Adrenal gland (tissue), 19 donors: ENCODE measurements around the gene CCDC33. TPM values are rescaled to one million over a fixed set of nuclear protein-coding genes. Genes with fewer than 3 reads are reported as not detected.

ENCODE experiments used
- DNase-seq, 7 donors: peaks; one replicate each; pipeline ENCODE4 v3.0.0-alpha.2; 2019 to 2020
- H3K27ac ChIP-seq, 5 donors: fragments of 200-600 bp; sonication (generic) in 4 of 5; 1 replicate in 3 of 5; 2 replicates in 2 of 5; pipeline versions ENCODE4 v1.5.1 to v1.8.0; 2016 to 2020; ENCODE audit warnings: mild to moderate bottlenecking in 1 of 5
- H3K27me3 ChIP-seq: fragments of 200-600 bp; 2 replicates; pipeline ENCODE4 v1.8.0; 2021
- H3K36me3 ChIP-seq, 2 donors: fragments of 200-600 bp; replicated peaks in 1 of 2; 1 replicate in 1 of 2; 2 replicates in 1 of 2; pipeline versions ENCODE4 v1.5.1 to v1.8.0; 2018 to 2022
- H3K4me1 ChIP-seq, 2 donors: fragments of 200-600 bp; replicated peaks in 1 of 2; 1 replicate in 1 of 2; 2 replicates in 1 of 2; pipeline versions ENCODE4 v1.5.1 to v1.8.0; 2018 to 2021
- H3K4me3 ChIP-seq, 4 donors: fragments of 200-600 bp; sonication (generic) in 3 of 4; one replicate each; pipeline ENCODE4 v1.5.1; 2016 to 2018
- H3K9me3 ChIP-seq, 3 donors: fragments of 200-600 bp; sonication (generic) in 1 of 3; replicated peaks in 1 of 3; 1 replicate in 2 of 3; 2 replicates in 1 of 3; pipeline versions ENCODE4 v1.5.1 to v1.8.0; 2016 to 2021
- CTCF ChIP-seq, 6 experiments: fragments of 450-650 bp in 4 of 6; fragments of 200-600 bp in 2 of 6; sonication (generic) in 1 of 6; IDR thresholded peaks; 1 replicate in 5 of 6; 2 replicates in 1 of 6; pipeline versions ENCODE4 v1.5.1 to v1.8.0; 2016 to 2021; ENCODE audit warnings: antibody characterized with exemption in 6 of 6, mild to moderate bottlenecking in 2 of 6, moderate library complexity in 1 of 6
- POLR2A ChIP-seq, 2 donors: fragments of 450-650 bp; IDR thresholded peaks; one replicate each; pipeline ENCODE4 v1.6.1; 2017; ENCODE audit warnings: antibody characterized with exemption in 2 of 2, mild to moderate bottlenecking in 2 of 2, moderate library complexity in 1 of 2
- WGBS, 4 donors: extraction: QIAGEN DNeasy Blood & Tissue Kit in 2 of 4; methylation state at CpG; one replicate each; pipeline versions ENCODE4 v1.1.5 to v1.1.7; 2013 to 2017; 5-methylcytosine and 5-hydroxymethylcytosine counted together
- intact Hi-C, 2 donors: fragments of 100-400 bp; cut with DNase I; formaldehyde crosslinking; loops; one replicate each; pipeline versions ENCODE4 v1.14.1 to v1.15.0; 2022 to 2023
- long read RNA-seq, 10 donors: library from polyadenylated mRNA in 3 of 10; unstranded in 2 of 10; stranded (forward) in 1 of 10; transcript quantifications; one replicate each; pipeline ENCODE4 v2.0.0 and lab custom pipeline, GENCODE V29; 2021 to 2026
- polyA plus RNA-seq, 3 donors: library from polyadenylated mRNA; stranded (reverse); fragments of 200-250 nt in 2 of 3; fragments of 350-450 nt in 1 of 3; fragmentation: Illumina TruSeq in 1 of 3; extraction: RNeasy Lipid Tissue Mini Kit (QIAGEN cat#74804) in 1 of 3; gene quantifications; one replicate each; pipeline ENCODE4 v1.2.3, GENCODE V29; 2013 to 2014
- total RNA-seq, 9 donors: library from RNA; depleted of rRNA in 4 of 9; stranded (reverse); fragments of >200 nt in 4 of 9; fragments of 120-200 nt in 1 of 9; fragmentation: NEBNext Ultra II Directional in 1 of 9; extraction: Animal tissue kit (Norgen Biotek cat#: 25700) in 1 of 9; gene quantifications; one replicate each; pipeline versions ENCODE4 v1.1.0 to v1.2.4, GENCODE V29; 2013 to 2023
- donor health status: healthy with polysubstance abuse.
- donor health status: Bipolar disorder and iron deficiency.
- donor health status: DM: yes; HTN: yes; CAD: no.
- donor health status: DM: no; HTN: no; CAD: no.
- donor health status: DM: no; HTN: no; CAD: no.
- donor health status: DM: yes; HTN: yes; CAD: no.

The CCDC33 gene
- total RNA-seq: 1 to 10 TPM in 1 of 9 donors, under 1 TPM in 5, not detected in 3; 0.11 to 1.1 (median 0.22) TPM
- under 1 TPM; 0.30 to 0.48 (median 0.42) TPM for polyA plus RNA-seq
- long read RNA-seq, donor 1, partial matches to known transcripts: 9,565 of 9,735 reads
- long read RNA-seq, donor 1, other reads (novel, unspliced or antisense): 170 of 9,735 reads
- long read RNA-seq, donor 2, partial matches to known transcripts: 5,539 of 7,390 reads
- long read RNA-seq, donor 2, other reads (novel, unspliced or antisense): 1,851 of 7,390 reads
- long read RNA-seq, donor 3, partial matches to known transcripts: 10 of 10 reads
- long read RNA-seq, donor 3, other reads (novel, unspliced or antisense): 0 of 10 reads
- long read RNA-seq, donor 4: 0 reads
- long read RNA-seq, donor 5, partial matches to known transcripts: 0 of 1 reads
- long read RNA-seq, donor 5, other reads (novel, unspliced or antisense): 1 of 1 reads
- long read RNA-seq, donor 6: 0 reads
- long read RNA-seq, donor 7, partial matches to known transcripts: 4,296 of 6,547 reads
- long read RNA-seq, donor 7, other reads (novel, unspliced or antisense): 2,251 of 6,547 reads
- long read RNA-seq, donor 8, partial matches to known transcripts: 8,404 of 11,613 reads
- long read RNA-seq, donor 8, other reads (novel, unspliced or antisense): 3,209 of 11,613 reads
- long read RNA-seq, donor 9, partial matches to known transcripts: 7,301 of 7,415 reads
- long read RNA-seq, donor 9, other reads (novel, unspliced or antisense): 114 of 7,415 reads
- long read RNA-seq, donor 10, partial matches to known transcripts: 4,205 of 5,928 reads
- long read RNA-seq, donor 10, other reads (novel, unspliced or antisense): 1,723 of 5,928 reads

GRCh38 chr15:74235962-74236361, at the start of gene CCDC33:
CCDC33 (plus strand) TSS chr15:74236326; CDS start chr15:74236720, 394 bp downstream.
- peaks cover 13 to 17% of the 10 kb centered on the region in 2 donors for H3K4me1 ChIP-seq
- H3K27me3 ChIP-seq: no peaks in the 10 kb centered on the region
- H3K36me3 ChIP-seq: no peaks in the 10 kb centered on the region
- intact Hi-C loops: no loop called here
- no peak for TF ChIP-seq POLR2A (IDR thresholded peaks at IDR 0.05)
- no peak for TF ChIP-seq CTCF (IDR thresholded peaks at IDR 0.05)
- DNase-seq: no peak
- WGBS, 4 donors: 79 to 84% (median 82%) methylated on average over 3 to 6 of the region's 6 CpGs
- no peak within 1 kb of the TSS for H3K27ac ChIP-seq
- H3K9me3 ChIP-seq: no peaks in the 10 kb centered on the region
- H3K4me3 ChIP-seq: no peak within 1 kb of the TSS

DNA sequence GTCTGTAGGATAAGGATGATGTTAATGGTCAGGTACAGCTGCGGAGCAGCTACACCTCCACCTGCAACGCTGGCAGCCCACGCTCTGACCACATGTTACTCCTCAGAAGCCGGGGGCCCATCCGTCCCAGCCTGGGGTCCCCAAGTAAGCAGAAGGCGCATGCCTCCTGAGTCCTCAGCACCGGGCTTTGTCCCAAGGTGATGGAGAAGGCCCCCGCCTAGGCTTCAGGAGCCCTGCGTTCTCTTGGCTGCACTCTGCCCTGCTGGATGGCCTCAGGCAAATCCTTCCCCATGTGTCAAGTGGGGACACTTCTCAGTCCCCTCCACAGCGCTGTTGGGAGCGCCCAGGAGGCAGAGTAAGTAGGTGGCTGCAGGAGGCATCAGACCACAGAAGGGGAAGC, 47.9 kb upstream of the CCDC33 start:
- intact Hi-C loops: no loop called here
- Histone ChIP-seq H3K4me3 (no peak overlapping the region), H3K4me1 (no peaks in the 10 kb centered on the region), H3K36me3 (no peaks in the 10 kb centered on the region), H3K9me3 (no peaks in the 10 kb centered on the region), H3K27ac (no peak overlapping the region), H3K27me3 (no peaks in the 10 kb centered on the region)
- DNase-seq: no peak
- no peak for TF ChIP-seq POLR2A (IDR thresholded peaks at IDR 0.05)
- TF ChIP-seq CTCF (IDR thresholded peaks at IDR 0.05): no peak
- 90 to 96% (median 93%) methylated on average over 9 to 11 of the region's 11 CpGs; no CpG with 5 or more reads in 1 of the 4 donors for WGBS, 4 donors

GRCh38 chr15:74191798-74192197, 44.3 kb upstream of the CCDC33 start:
- 64 to 77% (median 70%) methylated on average over 2 to 3 of the region's 3 CpGs for WGBS, 4 donors
- no peak for DNase-seq
- H3K27me3 ChIP-seq: no peaks in the 10 kb centered on the region
- peaks cover 0 to 6% of the 10 kb centered on the region in 2 donors for H3K4me1 ChIP-seq
- H3K9me3 ChIP-seq: no peaks in the 10 kb centered on the region
- no peak for TF ChIP-seq CTCF (IDR thresholded peaks at IDR 0.05)
- no peak for TF ChIP-seq POLR2A (IDR thresholded peaks at IDR 0.05)
- intact Hi-C loops: no loop called here
- no peaks in the 10 kb centered on the region for H3K36me3 ChIP-seq
- no peak overlapping the region for H3K4me3 ChIP-seq
- no peak overlapping the region for H3K27ac ChIP-seq

- H3K4me1 ChIP-seq: peaks cover 0 to 6% of the 10 kb centered on the region in 2 donors
- DNase-seq: no peak
- WGBS, 4 donors: 86 to 93% (median 88%) methylated on average over 5 of the region's 5 CpGs
Measured at GRCh38 chr15:74192751-74193150, 43.4 kb upstream of the CCDC33 start.

More at GRCh38 chr15:74192751-74193150, 43.4 kb upstream of the CCDC33 start:
- Histone ChIP-seq H3K27me3 (no peaks in the 10 kb centered on the region), H3K4me3 (no peak overlapping the region), H3K9me3 (no peaks in the 10 kb centered on the region), H3K36me3 (no peaks in the 10 kb centered on the region), H3K27ac (no peak overlapping the region)
- TF ChIP-seq POLR2A (IDR thresholded peaks at IDR 0.05) (no peak), CTCF (IDR thresholded peaks at IDR 0.05) (no peak)
- intact Hi-C loops: no loop called here
